HS-27A (cell line): ENCODE measurements around the gene UBE2QL1.

Experiments used
- DNase-seq: peaks from one replicate; pipeline ENCODE4 v3.0.0-alpha.2; 2012; ENCODE audit warnings: low read depth, missing footprints

UBE2QL1 gene

GRCh38 chr5:6455571-6456200 lies 7.0 kb downstream of the UBE2QL1 start:
- DNase-seq, result no peak

GRCh38 chr5:6456766-6457370 lies 8.2 kb downstream of the UBE2QL1 start:
- DNase-seq, result no peak

GRCh38 chr5:6457592-6457991 lies 8.9 kb downstream of the UBE2QL1 start:
- no peak for DNase-seq

GRCh38 chr5:6458833-6459232 lies 10.2 kb downstream of the UBE2QL1 start:
- DNase-seq, result no peak

GRCh38 chr5:6459896-6460295 lies 11.2 kb downstream of the UBE2QL1 start:
- no peak for DNase-seq

- no peak for DNase-seq
Measured at GRCh38 chr5:6461006-6461405, 12.3 kb downstream of the UBE2QL1 start.

GRCh38 chr5:6461793-6462650 lies 13.4 kb downstream of the UBE2QL1 start:
- no peak for DNase-seq

- DNase-seq, result no peak
Measured at GRCh38 chr5:6462671-6463070, 14.0 kb downstream of the UBE2QL1 start.

GRCh38 chr5:6464441-6464840 lies 15.8 kb downstream of the UBE2QL1 start:
- no peak for DNase-seq

- DNase-seq, result no peak
Measured at GRCh38 chr5:6465831-6466790, 17.5 kb downstream of the UBE2QL1 start.

GRCh38 chr5:6466975-6467567 lies 18.4 kb downstream of the UBE2QL1 start:
- DNase-seq, result no peak

- DNase-seq, result no peak
Measured at GRCh38 chr5:6467591-6467990, 18.9 kb downstream of the UBE2QL1 start.

- DNase-seq, result no peak
Measured at GRCh38 chr5:6468104-6468503, 19.4 kb downstream of the UBE2QL1 start.

- DNase-seq, result no peak
Measured at GRCh38 chr5:6468870-6469269, 20.2 kb downstream of the UBE2QL1 start.

GRCh38 chr5:6469836-6470235 lies 21.2 kb downstream of the UBE2QL1 start:
- DNase-seq, result no peak

GRCh38 chr5:6470672-6471071 lies 22.0 kb downstream of the UBE2QL1 start:
- no peak for DNase-seq

- no peak for DNase-seq
Measured at GRCh38 chr5:6471252-6471651, 22.6 kb downstream of the UBE2QL1 start.

- no peak for DNase-seq
Measured at GRCh38 chr5:6472792-6473191, 24.1 kb downstream of the UBE2QL1 start.

GRCh38 chr5:6473284-6473683 lies 24.6 kb downstream of the UBE2QL1 start:
- DNase-seq, result no peak

GRCh38 chr5:6475626-6476312 lies 27.1 kb downstream of the UBE2QL1 start:
- no peak for DNase-seq

GRCh38 chr5:6476313-6476661 lies 27.6 kb downstream of the UBE2QL1 start:
- DNase-seq, result no peak
